NCI-H187 (cell line): ENCODE results near the gene ARID3B.
"Not testable (repeated sequence)": the region's sequence is repeated elsewhere in the genome, so short reads cannot be mapped to it uniquely, and the experiment has no call there.

Experiments used
- DNase-seq, 2 experiments: peaks; one replicate each; lab custom pipeline; 2025; lab: John Stamatoyannopoulos, UW

Gene ARID3B

GRCh38 chr15:74537736-74538135, 3.3 kb upstream of the ARID3B start:
- no peak for DNase-seq

DNA sequence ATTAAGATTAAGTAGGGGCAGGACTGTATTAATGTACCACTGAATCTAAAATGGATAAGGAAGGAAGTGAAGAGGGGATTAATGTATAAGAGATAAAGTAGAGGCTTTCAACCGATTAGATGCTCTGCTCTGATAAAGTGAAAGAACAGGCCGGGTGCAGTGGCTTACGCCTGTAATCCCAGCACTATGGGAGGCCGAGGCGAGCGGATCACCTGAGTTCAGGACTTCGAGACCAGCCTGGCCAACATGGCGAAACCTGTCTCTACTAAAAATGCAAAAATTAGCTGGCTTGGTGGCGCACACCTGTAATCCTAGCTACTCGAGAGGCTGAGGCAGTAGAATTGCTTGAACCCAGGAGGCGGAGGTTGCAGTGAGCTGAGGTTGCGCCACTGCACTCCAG, 1.5 kb upstream of the ARID3B start:
- not testable (repeated sequence) for DNase-seq

GRCh38 chr15:74540161-74540760, 759 bp upstream of the ARID3B start:
- no peak for DNase-seq

- no peak for DNase-seq
Measured at GRCh38 chr15:74541494-74542165, 610 bp downstream of the ARID3B start.

GRCh38 chr15:74542166-74543042, 1.4 kb downstream of the ARID3B start:
- DNase-seq, result no peak

GRCh38 chr15:74543043-74543422, 2.0 kb downstream of the ARID3B start:
- DNase-seq, result no peak

- no peak for DNase-seq
Measured at GRCh38 chr15:74543583-74543982, 2.6 kb downstream of the ARID3B start.

GRCh38 chr15:74545086-74545485, 4.1 kb downstream of the ARID3B start:
- no peak for DNase-seq

DNA sequence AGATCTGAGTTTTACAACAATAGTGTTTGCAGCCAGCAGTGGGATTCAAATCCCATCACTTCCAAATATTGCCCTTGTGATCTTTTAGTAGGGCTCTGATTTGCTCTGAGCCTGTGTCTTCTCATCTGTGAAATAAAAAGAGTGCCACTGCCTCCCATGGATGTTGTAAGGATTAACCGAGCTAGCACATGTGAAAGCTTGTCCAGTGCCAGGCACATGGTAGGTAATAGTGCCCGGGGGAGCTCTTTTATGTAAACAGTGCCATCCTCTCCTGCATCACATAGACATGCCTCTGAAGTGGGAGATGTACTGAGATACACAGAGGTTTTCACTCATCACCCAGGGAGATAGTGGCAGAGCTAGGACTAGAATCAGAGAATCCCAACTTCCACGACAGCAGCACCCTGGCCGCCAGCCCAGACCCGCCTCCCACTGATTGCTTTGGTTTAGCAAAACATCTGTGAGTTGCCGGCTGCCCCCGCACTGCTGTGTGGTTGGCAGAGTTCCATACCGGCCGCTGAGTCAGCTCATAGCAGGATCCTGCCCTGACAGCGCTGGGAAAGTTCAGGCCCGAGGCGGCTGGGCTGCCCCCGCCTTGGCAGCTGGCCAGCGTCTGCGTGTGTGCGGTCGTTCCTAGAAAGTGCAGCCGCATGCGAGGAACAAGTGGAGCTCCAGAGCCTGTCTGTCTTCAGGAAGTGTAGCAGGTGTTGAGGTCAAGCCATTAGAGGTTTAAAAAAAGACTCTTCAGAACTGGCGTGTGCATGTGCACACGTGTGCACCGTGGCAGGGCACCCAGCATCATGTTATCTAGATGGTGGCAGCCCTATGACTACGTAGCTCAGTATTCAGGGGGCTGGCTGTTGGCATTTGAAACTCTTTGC, 5.0 kb downstream of the ARID3B start:
- DNase-seq, result peak; percentile 83 to 86

GRCh38 chr15:74547616-74548015, 6.6 kb downstream of the ARID3B start:
- DNase-seq, result no peak

GRCh38 chr15:74548241-74548640, 7.2 kb downstream of the ARID3B start:
- DNase-seq, result no peak

GRCh38 chr15:74549816-74550215, 8.8 kb downstream of the ARID3B start:
- DNase-seq, result no peak

GRCh38 chr15:74551714-74552113, 10.7 kb downstream of the ARID3B start:
- no peak for DNase-seq

GRCh38 chr15:74552773-74553441, 11.9 kb downstream of the ARID3B start:
- DNase-seq, result no peak

DNA sequence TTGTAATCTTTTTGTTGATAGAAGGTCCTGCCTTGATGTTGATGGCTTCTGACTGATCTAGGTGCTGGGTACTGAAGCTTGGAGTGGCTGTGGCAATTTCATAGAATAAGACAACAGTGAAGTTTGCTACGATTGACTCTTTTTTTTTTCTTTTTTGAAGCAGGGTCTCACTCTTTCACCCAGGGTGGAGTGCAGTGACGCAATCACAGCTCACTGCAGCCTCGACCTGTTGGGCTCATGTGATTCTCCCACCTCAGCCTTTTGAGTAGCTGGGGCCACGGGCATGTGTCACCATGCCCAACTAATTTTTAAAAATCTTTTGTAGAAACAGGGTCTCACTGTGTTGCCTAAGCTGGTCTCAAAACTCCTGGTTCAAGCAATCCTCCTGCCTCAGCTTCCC, 14.2 kb downstream of the ARID3B start:
- DNase-seq, result no peak

- DNase-seq, result no peak
Measured at GRCh38 chr15:74558706-74559105, 17.7 kb downstream of the ARID3B start.

- no peak for DNase-seq
Measured at GRCh38 chr15:74563442-74563841, 22.4 kb downstream of the ARID3B start.

GRCh38 chr15:74564182-74564581, 23.2 kb downstream of the ARID3B start:
- no peak for DNase-seq

DNA sequence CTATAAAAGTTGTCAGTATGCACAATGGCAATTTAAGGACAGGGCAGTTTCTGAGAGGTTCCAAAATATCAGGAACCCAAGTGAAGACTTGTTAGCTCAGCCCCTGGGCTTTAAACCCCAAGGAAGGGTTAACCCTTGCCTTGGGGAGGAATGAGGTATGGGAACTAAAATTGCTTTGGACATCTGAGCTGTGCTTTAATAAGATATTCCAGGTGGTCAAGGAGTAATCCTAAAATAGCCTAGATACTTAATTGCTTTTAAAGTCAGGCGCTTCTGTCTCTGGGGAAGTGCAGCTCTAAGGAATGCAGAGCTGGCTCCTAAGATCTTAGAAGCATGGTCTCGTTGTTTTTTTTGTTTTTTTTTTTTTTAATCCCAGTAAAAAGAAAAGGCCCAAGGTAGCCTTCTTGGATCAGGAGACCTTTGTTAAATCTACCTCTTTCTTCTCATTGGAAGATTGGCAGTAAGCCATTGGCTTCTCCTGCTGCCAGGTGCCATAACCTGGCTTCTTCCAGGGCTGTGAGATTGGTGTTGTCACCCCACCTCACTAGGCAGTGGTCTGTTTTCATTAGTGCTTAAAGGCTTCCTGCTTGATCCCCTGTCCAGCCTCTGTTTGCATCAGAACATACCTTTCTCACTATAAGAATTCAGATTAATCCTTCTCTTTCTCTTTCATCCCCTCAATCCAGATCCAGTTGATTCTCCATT, 24.5 kb downstream of the ARID3B start:
- DNase-seq, result no peak

GRCh38 chr15:74568594-74568993, 27.6 kb downstream of the ARID3B start:
- DNase-seq, result no peak

DNA sequence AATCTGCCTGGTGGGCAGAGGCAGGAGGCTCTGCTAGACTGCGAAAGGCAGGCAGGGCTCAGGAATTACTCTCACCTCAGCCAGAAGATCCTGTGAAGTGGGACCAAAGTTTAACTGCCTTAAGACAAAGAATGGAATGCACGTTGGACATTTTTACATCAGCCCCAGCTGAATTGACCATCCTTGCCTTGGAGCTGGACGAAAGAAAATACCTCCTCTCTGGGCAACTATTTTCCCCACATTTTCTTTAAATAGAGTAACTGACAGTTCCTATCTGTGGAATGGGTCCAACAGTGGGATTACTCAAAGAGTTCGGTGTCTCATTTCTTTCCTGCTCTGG, 28.7 kb downstream of the ARID3B start:
- no peak for DNase-seq
